Neural cell (in vitro differentiated cells): ENCODE measurements around the gene PDE7B.

Experiments
- CTCF ChIP-seq: fragments of 450-650 bp; IDR thresholded peaks from 2 replicates; pipeline ENCODE4 v1.5.1; 2014; ENCODE audit warnings: antibody characterized with exemption, mild to moderate bottlenecking, moderate library complexity; ENCODE audit not compliant: poor library complexity, severe bottlenecking
- EZH2 ChIP-seq: fragments of 200-600, 300-800 bp; shearing (Covaris generic), sonication (generic); IDR thresholded peaks from 2 replicates; pipeline ENCODE4 v1.6.1; 2014; ENCODE audit warnings: antibody characterized with exemption, low read length, borderline replicate concordance, mild to moderate bottlenecking; ENCODE audit not compliant: insufficient read depth, poor library complexity, severe bottlenecking
- POLR2AphosphoS5 ChIP-seq: IDR thresholded peaks from 2 replicates; pipeline ENCODE4 v1.6.1; 2012
- REST ChIP-seq: IDR thresholded peaks from 2 replicates; pipeline ENCODE4 v1.6.1; 2012; ENCODE audit warnings: borderline replicate concordance

- TF ChIP-seq POLR2AphosphoS5 (peak; percentile 84), CTCF (no peak), EZH2 (no peak), REST (no peak)
Measured at GRCh38 chr6:135953818-135954217, 102.3 kb downstream of the PDE7B start.
